Measurements from ENCODE around the gene NOX3.

- TF ChIP-seq POLR2AphosphoS5 (IDR thresholded peaks at IDR 0.05; ENCODE audit: low read depth, low read length): no peak
- TF ChIP-seq TAF1 (IDR thresholded peaks at IDR 0.05; ENCODE audit: low read depth, low read length): no peak
- no peak for TF ChIP-seq POLR2A (IDR thresholded peaks at IDR 0.05; ENCODE audit: low read depth, low read length)
- TF ChIP-seq PAX5 (IDR thresholded peaks at IDR 0.05; ENCODE audit: insufficient read depth, low read length, severe bottlenecking): no peak
- TF ChIP-seq SPI1 (IDR thresholded peaks at IDR 0.05; ENCODE audit: low read depth, low read length): no peak
- no peak for TF ChIP-seq POU2F2 (IDR thresholded peaks at IDR 0.05; ENCODE audit: low read depth, low read length)
Measured at GRCh38 chr6:155429321-155429893, 26.2 kb downstream of the NOX3 start.

Data from GM12891 (cell line).